DND-41 (cell line): Measurements from ENCODE around the gene CTAGE1.

Source experiments
- EZH2 ChIP-seq: IDR thresholded peaks from 3 replicates; pipeline ENCODE4 v1.6.1; 2012; ENCODE audit warnings: borderline replicate concordance, low read depth, mild to moderate bottlenecking, moderate library complexity, low read length, inconsistent platforms; ENCODE audit not compliant: severe bottlenecking
- TF ChIP-seq, protein P1 (sequence below): IDR thresholded peaks from 2 replicates; pipeline ENCODE4 v1.5.1; 2012; ENCODE audit warnings: borderline replicate concordance, low read length, moderate library complexity, mild to moderate bottlenecking; ENCODE audit not compliant: poor library complexity, severe bottlenecking; ENCODE audit errors: extremely low read depth

DNA sequence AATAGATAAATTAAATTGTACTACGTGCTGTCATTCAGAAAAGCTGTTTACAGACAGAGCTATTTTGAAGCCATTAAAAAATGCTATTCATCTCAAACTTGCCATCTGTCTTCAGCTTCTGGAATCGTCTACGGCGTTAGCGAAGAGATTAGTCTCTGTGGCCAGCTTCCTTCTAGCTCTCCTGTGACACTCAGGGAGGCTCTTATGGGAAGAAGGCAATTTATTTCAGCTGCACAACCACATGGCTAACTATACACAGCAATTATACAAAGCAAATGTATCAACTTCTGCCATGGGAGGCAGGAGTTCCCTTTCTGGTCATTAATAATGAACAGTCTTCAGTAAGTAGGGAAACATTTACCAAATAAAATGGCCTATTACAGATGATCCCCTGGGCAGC lies 6.3 kb downstream of the CTAGE1 start:
- TF ChIP-seq, protein P1, sequence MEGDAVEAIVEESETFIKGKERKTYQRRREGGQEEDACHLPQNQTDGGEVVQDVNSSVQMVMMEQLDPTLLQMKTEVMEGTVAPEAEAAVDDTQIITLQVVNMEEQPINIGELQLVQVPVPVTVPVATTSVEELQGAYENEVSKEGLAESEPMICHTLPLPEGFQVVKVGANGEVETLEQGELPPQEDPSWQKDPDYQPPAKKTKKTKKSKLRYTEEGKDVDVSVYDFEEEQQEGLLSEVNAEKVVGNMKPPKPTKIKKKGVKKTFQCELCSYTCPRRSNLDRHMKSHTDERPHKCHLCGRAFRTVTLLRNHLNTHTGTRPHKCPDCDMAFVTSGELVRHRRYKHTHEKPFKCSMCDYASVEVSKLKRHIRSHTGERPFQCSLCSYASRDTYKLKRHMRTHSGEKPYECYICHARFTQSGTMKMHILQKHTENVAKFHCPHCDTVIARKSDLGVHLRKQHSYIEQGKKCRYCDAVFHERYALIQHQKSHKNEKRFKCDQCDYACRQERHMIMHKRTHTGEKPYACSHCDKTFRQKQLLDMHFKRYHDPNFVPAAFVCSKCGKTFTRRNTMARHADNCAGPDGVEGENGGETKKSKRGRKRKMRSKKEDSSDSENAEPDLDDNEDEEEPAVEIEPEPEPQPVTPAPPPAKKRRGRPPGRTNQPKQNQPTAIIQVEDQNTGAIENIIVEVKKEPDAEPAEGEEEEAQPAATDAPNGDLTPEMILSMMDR: no peak
- no peak for TF ChIP-seq EZH2
